Adrenal gland (tissue), 12 donors: ENCODE measurements around the gene KCNMA1. TPM values are rescaled to one million over a fixed set of nuclear protein-coding genes. Genes with fewer than 3 reads are reported as not detected.

Experiments
- DNase-seq, 7 donors: peaks; one replicate each; pipeline ENCODE4 v3.0.0-alpha.2; 2019 to 2020
- H3K27ac ChIP-seq, 5 donors: fragments of 200-600 bp; sonication (generic) in 4 of 5; 1 replicate in 3 of 5; 2 replicates in 2 of 5; pipeline versions ENCODE4 v1.5.1 to v1.8.0; 2016 to 2020; ENCODE audit warnings: mild to moderate bottlenecking in 1 of 5
- H3K27me3 ChIP-seq: fragments of 200-600 bp; 2 replicates; pipeline ENCODE4 v1.8.0; 2021
- H3K36me3 ChIP-seq, 2 donors: fragments of 200-600 bp; replicated peaks in 1 of 2; 1 replicate in 1 of 2; 2 replicates in 1 of 2; pipeline versions ENCODE4 v1.5.1 to v1.8.0; 2018 to 2022
- H3K4me1 ChIP-seq, 2 donors: fragments of 200-600 bp; replicated peaks in 1 of 2; 1 replicate in 1 of 2; 2 replicates in 1 of 2; pipeline versions ENCODE4 v1.5.1 to v1.8.0; 2018 to 2021
- H3K4me3 ChIP-seq, 4 donors: fragments of 200-600 bp; sonication (generic) in 3 of 4; one replicate each; pipeline ENCODE4 v1.5.1; 2016 to 2018
- H3K9me3 ChIP-seq, 3 donors: fragments of 200-600 bp; sonication (generic) in 1 of 3; replicated peaks in 1 of 3; 1 replicate in 2 of 3; 2 replicates in 1 of 3; pipeline versions ENCODE4 v1.5.1 to v1.8.0; 2016 to 2021
- POLR2A ChIP-seq, 2 donors: fragments of 450-650 bp; IDR thresholded peaks; one replicate each; pipeline ENCODE4 v1.6.1; 2017; ENCODE audit warnings: antibody characterized with exemption in 2 of 2, mild to moderate bottlenecking in 2 of 2, moderate library complexity in 1 of 2
- WGBS, 4 donors: extraction: QIAGEN DNeasy Blood & Tissue Kit in 2 of 4; methylation state at CpG; one replicate each; pipeline versions ENCODE4 v1.1.5 to v1.1.7; 2013 to 2017; 5-methylcytosine and 5-hydroxymethylcytosine counted together
- intact Hi-C, 2 donors: fragments of 100-400 bp; cut with DNase I; formaldehyde crosslinking; loops; one replicate each; pipeline versions ENCODE4 v1.14.1 to v1.15.0; 2022 to 2023
- polyA plus RNA-seq, 3 donors: library from polyadenylated mRNA; stranded (reverse); fragments of 200-250 nt in 2 of 3; fragments of 350-450 nt in 1 of 3; fragmentation: Illumina TruSeq in 1 of 3; extraction: RNeasy Lipid Tissue Mini Kit (QIAGEN cat#74804) in 1 of 3; gene quantifications; one replicate each; pipeline ENCODE4 v1.2.3, GENCODE V29; 2013 to 2014
- total RNA-seq, 9 donors: library from RNA; depleted of rRNA in 4 of 9; stranded (reverse); fragments of >200 nt in 4 of 9; fragments of 120-200 nt in 1 of 9; fragmentation: NEBNext Ultra II Directional in 1 of 9; extraction: Animal tissue kit (Norgen Biotek cat#: 25700) in 1 of 9; gene quantifications; one replicate each; pipeline versions ENCODE4 v1.1.0 to v1.2.4, GENCODE V29; 2013 to 2023
- TF ChIP-seq, protein P1 (sequence below), 6 experiments: fragments of 450-650 bp in 4 of 6; fragments of 200-600 bp in 2 of 6; sonication (generic) in 1 of 6; IDR thresholded peaks; 1 replicate in 5 of 6; 2 replicates in 1 of 6; pipeline versions ENCODE4 v1.5.1 to v1.8.0; 2016 to 2021; ENCODE audit warnings: antibody characterized with exemption in 6 of 6, mild to moderate bottlenecking in 2 of 6, moderate library complexity in 1 of 6
- donor health status: healthy with polysubstance abuse.
- donor health status: Bipolar disorder and iron deficiency.
- donor health status: DM: yes; HTN: yes; CAD: no.
- donor health status: DM: no; HTN: no; CAD: no.
- donor health status: DM: no; HTN: no; CAD: no.
- donor health status: DM: yes; HTN: yes; CAD: no.

Gene KCNMA1
- total and polyA plus RNA-seq, 12 donors, result 6.4 to 37.7 (median 13.4) TPM

DNA sequence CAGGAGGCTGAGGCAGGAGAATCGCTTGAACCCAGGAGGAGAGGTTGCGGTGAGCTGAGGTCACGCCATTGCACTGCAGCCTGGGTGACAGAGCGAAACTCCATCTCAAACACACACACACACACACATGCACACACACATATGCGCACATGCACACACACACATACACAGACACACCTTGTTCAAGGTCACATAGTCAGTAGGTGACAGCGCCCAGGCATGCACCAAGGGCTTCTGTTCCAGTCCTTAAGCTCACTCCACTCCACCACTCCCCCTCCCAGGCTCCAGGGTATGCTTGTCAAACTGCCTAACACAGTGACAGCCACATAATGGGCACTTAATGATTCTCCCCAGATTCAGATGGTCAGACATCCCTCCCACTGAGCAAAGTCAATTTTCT, 37.0 kb downstream of the KCNMA1 start:
- Histone ChIP-seq H3K27me3 (no peaks in the 10 kb centered on the region), H3K4me1 (peaks cover 10 to 22% of the 10 kb centered on the region in 2 donors), H3K36me3 (no peaks in the 10 kb centered on the region), H3K4me3 (no peak overlapping the region), H3K27ac (peak overlapping the region in 1 of 5 donors; percentile 63), H3K9me3 (no peaks in the 10 kb centered on the region)
- TF ChIP-seq, protein P1, sequence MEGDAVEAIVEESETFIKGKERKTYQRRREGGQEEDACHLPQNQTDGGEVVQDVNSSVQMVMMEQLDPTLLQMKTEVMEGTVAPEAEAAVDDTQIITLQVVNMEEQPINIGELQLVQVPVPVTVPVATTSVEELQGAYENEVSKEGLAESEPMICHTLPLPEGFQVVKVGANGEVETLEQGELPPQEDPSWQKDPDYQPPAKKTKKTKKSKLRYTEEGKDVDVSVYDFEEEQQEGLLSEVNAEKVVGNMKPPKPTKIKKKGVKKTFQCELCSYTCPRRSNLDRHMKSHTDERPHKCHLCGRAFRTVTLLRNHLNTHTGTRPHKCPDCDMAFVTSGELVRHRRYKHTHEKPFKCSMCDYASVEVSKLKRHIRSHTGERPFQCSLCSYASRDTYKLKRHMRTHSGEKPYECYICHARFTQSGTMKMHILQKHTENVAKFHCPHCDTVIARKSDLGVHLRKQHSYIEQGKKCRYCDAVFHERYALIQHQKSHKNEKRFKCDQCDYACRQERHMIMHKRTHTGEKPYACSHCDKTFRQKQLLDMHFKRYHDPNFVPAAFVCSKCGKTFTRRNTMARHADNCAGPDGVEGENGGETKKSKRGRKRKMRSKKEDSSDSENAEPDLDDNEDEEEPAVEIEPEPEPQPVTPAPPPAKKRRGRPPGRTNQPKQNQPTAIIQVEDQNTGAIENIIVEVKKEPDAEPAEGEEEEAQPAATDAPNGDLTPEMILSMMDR (IDR thresholded peaks at IDR 0.05), result no peak
- TF ChIP-seq POLR2A (IDR thresholded peaks at IDR 0.05), result no peak
- no peak for DNase-seq
- intact Hi-C loops, result no loop called here
- WGBS, 4 donors, result 87 to 99% (median 95%) methylated on average over 4 to 6 of the region's 6 CpGs

DNA sequence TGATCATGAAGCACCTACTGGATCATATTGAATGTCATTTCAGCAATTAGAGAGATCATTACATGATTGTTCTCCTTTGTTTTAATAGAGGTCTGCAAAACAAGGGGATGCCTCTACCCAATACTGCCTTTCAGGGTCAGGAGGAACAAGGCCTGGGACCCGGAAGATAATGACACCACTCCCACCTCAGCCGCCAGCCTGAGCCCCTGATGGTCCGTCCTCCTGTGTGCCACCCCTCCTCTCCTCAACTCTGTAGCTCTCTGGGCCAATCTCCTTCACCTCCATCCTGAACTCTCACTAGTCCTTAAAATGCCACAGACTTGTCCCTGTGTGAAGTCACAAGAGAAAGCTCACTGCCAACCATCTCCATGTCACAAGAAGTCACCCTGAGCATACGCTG, 38.0 kb downstream of the KCNMA1 start:
- no peaks in the 10 kb centered on the region for H3K36me3 ChIP-seq
- no peak overlapping the region for H3K27ac ChIP-seq
- TF ChIP-seq POLR2A (IDR thresholded peaks at IDR 0.05), result no peak
- intact Hi-C loops, result no loop called here
- H3K4me1 ChIP-seq, result peaks cover 10 to 22% of the 10 kb centered on the region in 2 donors
- 80 to 98% (median 86%) methylated on average over 4 of the region's 4 CpGs for WGBS, 4 donors
- H3K9me3 ChIP-seq, result no peaks in the 10 kb centered on the region
- no peaks in the 10 kb centered on the region for H3K27me3 ChIP-seq
- no peak for DNase-seq
- H3K4me3 ChIP-seq, result no peak overlapping the region

DNA sequence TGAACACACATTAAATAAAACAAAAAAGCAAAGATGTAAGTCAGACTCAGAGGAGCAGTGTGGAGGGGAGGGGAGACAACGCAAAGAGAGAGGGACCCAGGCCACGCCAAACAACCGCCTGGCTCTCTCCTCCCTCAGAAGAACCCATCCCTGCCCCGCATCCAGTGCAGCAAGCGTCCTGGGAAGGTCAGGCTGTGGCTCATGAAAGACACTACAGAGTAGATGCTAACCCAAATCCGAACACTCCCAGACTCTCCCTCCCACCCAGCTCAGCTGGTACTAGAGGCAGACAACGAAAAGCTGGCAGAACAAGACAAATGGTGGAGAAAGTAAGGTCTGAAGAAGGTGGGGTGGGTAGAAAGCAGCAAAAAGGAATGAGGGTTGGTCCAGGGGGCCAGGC, 39.0 kb downstream of the KCNMA1 start:
- no peak for TF ChIP-seq POLR2A (IDR thresholded peaks at IDR 0.05)
- TF ChIP-seq, protein P1 (IDR thresholded peaks at IDR 0.05), result no peak
- H3K4me3 ChIP-seq, result no peak overlapping the region

DNA sequence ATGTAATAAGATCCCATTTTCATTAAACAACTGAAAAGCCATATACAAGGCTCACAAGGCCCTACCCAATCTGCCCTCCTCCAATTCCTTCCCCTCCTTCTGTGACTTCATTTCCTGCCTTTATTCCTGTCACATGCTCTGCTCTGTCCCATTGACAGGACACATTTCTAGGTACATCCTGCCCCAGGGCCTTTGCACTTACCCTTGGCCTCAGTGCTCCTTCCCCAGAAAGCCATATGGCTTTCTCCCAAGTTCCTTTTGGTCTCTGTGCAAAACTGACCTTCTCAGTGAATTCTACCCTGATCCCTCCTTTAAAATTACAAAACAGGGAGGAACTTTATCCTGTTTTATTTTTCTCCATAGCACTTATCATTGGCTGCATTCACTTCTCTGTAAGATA, 40.0 kb downstream of the KCNMA1 start:
- no peaks in the 10 kb centered on the region for H3K27me3 ChIP-seq
- intact Hi-C loops, result no loop called here
- DNase-seq, result no peak
- no peak overlapping the region for H3K4me3 ChIP-seq
- no peak overlapping the region for H3K27ac ChIP-seq
- no peaks in the 10 kb centered on the region for H3K36me3 ChIP-seq
- no peak for TF ChIP-seq POLR2A (IDR thresholded peaks at IDR 0.05)
- TF ChIP-seq, protein P1 (IDR thresholded peaks at IDR 0.05), result no peak
- H3K9me3 ChIP-seq, result no peaks in the 10 kb centered on the region
- peaks cover 10 to 27% of the 10 kb centered on the region in 2 donors for H3K4me1 ChIP-seq

More for the DNA sequence above, 39.0 kb downstream of the KCNMA1 start:
- Histone ChIP-seq H3K27me3 (no peaks in the 10 kb centered on the region), H3K9me3 (no peaks in the 10 kb centered on the region), H3K36me3 (no peaks in the 10 kb centered on the region), H3K4me1 (peaks cover 10 to 21% of the 10 kb centered on the region in 2 donors), H3K27ac (no peak overlapping the region)
- DNase-seq, result no peak
- intact Hi-C loops, result no loop called here
- WGBS, 4 donors, result 69 to 87% (median 75%) methylated on average over 7 of the region's 7 CpGs

DNA sequence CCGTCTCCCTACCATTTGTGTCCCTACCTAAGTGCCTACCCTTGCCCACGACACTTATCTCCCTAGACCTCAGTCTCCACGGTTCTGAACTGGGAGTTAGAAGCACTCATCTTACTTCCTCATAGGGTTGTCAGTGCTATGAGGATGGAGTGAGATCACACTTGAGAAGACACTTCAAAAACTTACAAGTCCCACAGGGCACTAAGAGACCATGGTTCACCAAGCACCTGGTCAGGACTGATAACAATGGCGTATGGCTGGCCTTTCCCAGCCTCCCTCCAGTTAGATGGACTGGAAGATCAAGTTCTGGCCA, 43.2 kb downstream of the KCNMA1 start:
- no peaks in the 10 kb centered on the region for H3K9me3 ChIP-seq
- H3K4me3 ChIP-seq, result no peak overlapping the region
- no peaks in the 10 kb centered on the region for H3K36me3 ChIP-seq
- TF ChIP-seq, protein P1 (IDR thresholded peaks at IDR 0.05), result no peak
- no peak for TF ChIP-seq POLR2A (IDR thresholded peaks at IDR 0.05)
- no peaks in the 10 kb centered on the region for H3K27me3 ChIP-seq
- DNase-seq, result no peak
- H3K27ac ChIP-seq, result peak overlapping the region in 1 of 5 donors; percentile 52
- intact Hi-C loops, result no loop called here
- WGBS, 4 donors, result 87 to 89% (median 88%) methylated on average over 4 of the region's 4 CpGs
- peaks cover 0 to 22% of the 10 kb centered on the region in 2 donors for H3K4me1 ChIP-seq
